ENCODE data around the gene FAHD1.

DNA sequence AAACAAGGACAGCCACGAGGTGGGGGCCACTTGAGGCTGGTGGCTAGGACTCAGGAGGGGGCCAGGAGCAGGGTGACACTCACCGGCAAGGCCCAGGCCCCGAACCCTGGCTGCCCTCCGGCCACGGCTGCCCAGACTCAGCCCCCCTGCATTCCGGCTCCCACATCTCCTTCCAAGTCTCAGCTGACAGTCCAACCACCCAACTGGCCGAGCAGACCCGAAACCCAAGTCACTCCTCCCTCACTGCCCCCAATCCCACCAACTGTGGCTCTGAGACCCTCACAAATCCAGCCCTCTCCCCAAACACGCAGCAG is 9.8 kb upstream of the FAHD1 start:
- TF ChIP-seq CTCF (IDR thresholded peaks at IDR 0.05; ENCODE audit: insufficient read depth, low read length, poor library complexity, severe bottlenecking) (no peak), EZH2phosphoT487 (conservative IDR thresholded peaks at IDR 0.05; ENCODE audit: low read length) (no peak)
